Right lobe of liver (tissue), 6 donors: ENCODE data around the gene BCR. TPM values are rescaled to one million over a fixed set of nuclear protein-coding genes. Genes with fewer than 3 reads are reported as not detected.

ENCODE experiments used
- ATAC-seq, 4 donors: fragments of 200-7000 bp; cut with Tn5 transposase; one replicate each; pipeline ENCODE4 v1.9.1; 2020; ENCODE audit warnings: mild to moderate bottlenecking in 4 of 4, moderate library complexity in 4 of 4
- DNase-seq, 3 donors: peaks; one replicate each; pipeline ENCODE4 v3.0.0-alpha.2; 2020
- H3K27ac ChIP-seq, 3 donors: fragments of 200-600 bp; one replicate each; pipeline ENCODE4 v1.8.0; 2022
- H3K27me3 ChIP-seq, 2 donors: fragments of 200-600 bp; one replicate each; pipeline ENCODE4 v1.8.0; 2022
- H3K36me3 ChIP-seq, 4 donors: fragments of 200-600 bp; sonication (generic) in 1 of 4; one replicate each; pipeline versions ENCODE4 v1.5.1 to v1.8.0; 2017 to 2022; ENCODE audit warnings: control low read depth in 1 of 4
- H3K4me1 ChIP-seq, 4 donors: fragments of 200-600 bp; sonication (generic) in 1 of 4; one replicate each; pipeline versions ENCODE4 v1.5.1 to v1.8.0; 2017 to 2022; ENCODE audit warnings: control low read depth in 1 of 4
- H3K4me3 ChIP-seq, 3 donors: fragments of 200-600 bp; one replicate each; pipeline ENCODE4 v1.8.0; 2022
- H3K9me3 ChIP-seq, 4 donors: fragments of 200-600 bp; sonication (generic) in 1 of 4; one replicate each; pipeline versions ENCODE4 v1.5.1 to v1.8.0; 2017 to 2022; ENCODE audit warnings: control low read depth in 1 of 4
- CTCF ChIP-seq, 4 donors: fragments of 200-600 bp in 3 of 4; fragments of 450-650 bp in 1 of 4; IDR thresholded peaks; one replicate each; pipeline versions ENCODE4 v1.5.1 to v1.8.0; 2016 to 2022; ENCODE audit warnings: antibody characterized with exemption in 4 of 4, mild to moderate bottlenecking in 2 of 4
- POLR2A ChIP-seq: fragments of 450-650 bp; IDR thresholded peaks from one replicate; pipeline ENCODE4 v1.6.1; 2017; ENCODE audit warnings: antibody characterized with exemption, mild to moderate bottlenecking
- WGBS: methylation state at CpG from one replicate; pipeline ENCODE4 v1.1.6; 2018; ENCODE audit warnings: low coverage, low lambda C conversion rate; ENCODE audit not compliant: insufficient coverage; ENCODE audit errors: missing lambda C conversion rate; 5-methylcytosine and 5-hydroxymethylcytosine counted together
- intact Hi-C, 2 donors: fragments of 100-400 bp; cut with DNase I; formaldehyde crosslinking; loops; one replicate each; pipeline versions ENCODE4 v1.11.2 to v1.14.1; 2022
- total RNA-seq, 6 experiments: library from RNA; depleted of rRNA in 2 of 6; stranded (reverse); fragments of >200 nt in 2 of 6; fragmentation: NEBNext Ultra II Directional in 3 of 6; extraction: Animal tissue kit (Norgen Biotek cat#: 25700) in 3 of 6; gene quantifications; one replicate each; pipeline versions ENCODE4 v1.1.0 to v1.2.4, GENCODE V29; 2016 to 2023
- donor health status: DM: no; HTN: yes; CAD: no.
- donor health status: DM: no; HTN: no; CAD: no.
- donor health status: DM: no; HTN: no; CAD: no.
- donor health status: DM: no; HTN: yes; CAD: no.
- donor health status: DM: no; HTN: yes; CAD: no.

BCR gene
- total RNA-seq, 6 experiments from 2014 or later, result 22.7 to 28.8 (median 24.3) TPM

GRCh38 chr22:23280356-23281052, 100.2 kb downstream of the BCR start:
- intact Hi-C loops, result loop anchor here in 1 of 2 donors (5.0 kb wide), 1 partner anchor 103 kb away; no protein-coding TSS in a partner anchor
- no peak for DNase-seq
- TF ChIP-seq CTCF (IDR thresholded peaks at IDR 0.05) (no peak), POLR2A (no peak)
- no peak overlapping the region for H3K4me3 ChIP-seq
- no peak overlapping the region for H3K27ac ChIP-seq
- peaks cover 0 to 19% (median 3%) of the 10 kb centered on the region in 4 donors for H3K4me1 ChIP-seq
- H3K9me3 ChIP-seq, result no peaks in the 10 kb centered on the region
- ATAC-seq, result no peak
- 60% methylated on average over 1 of the region's 13 CpGs for WGBS
- H3K27me3 ChIP-seq, result no peaks in the 10 kb centered on the region
- H3K36me3 ChIP-seq, result peaks cover 0 to 8% (median 0%) of the 10 kb centered on the region in 4 donors

GRCh38 chr22:23281053-23281405, 100.7 kb downstream of the BCR start:
- peaks cover 0 to 19% (median 3%) of the 10 kb centered on the region in 4 donors for H3K4me1 ChIP-seq
- DNase-seq, result no peak
- no peaks in the 10 kb centered on the region for H3K9me3 ChIP-seq
- no peak for TF ChIP-seq POLR2A
- no peak for TF ChIP-seq CTCF (IDR thresholded peaks at IDR 0.05)
- WGBS, result no CpG with 5 or more reads among the region's 11 CpGs
- peaks cover 0 to 9% (median 0%) of the 10 kb centered on the region in 4 donors for H3K36me3 ChIP-seq
- no peak for ATAC-seq
- no peak overlapping the region for H3K27ac ChIP-seq
- intact Hi-C loops, result loop anchor here in 1 of 2 donors (5.0 kb wide), 1 partner anchor 104 kb away; no protein-coding TSS in a partner anchor
- H3K27me3 ChIP-seq, result no peaks in the 10 kb centered on the region
- no peak overlapping the region for H3K4me3 ChIP-seq

- Histone ChIP-seq H3K36me3 (peaks cover 0 to 10% (median 0%) of the 10 kb centered on the region in 4 donors), H3K27ac (peak overlapping the region in 1 of 3 donors; percentile 9), H3K4me3 (no peak overlapping the region), H3K9me3 (no peaks in the 10 kb centered on the region), H3K27me3 (no peaks in the 10 kb centered on the region), H3K4me1 (peaks cover 0 to 19% (median 3%) of the 10 kb centered on the region in 4 donors)
- DNase-seq (peak; percentile 76 to 84 (median 84)), ATAC-seq (peak; percentile 81 to 87 (median 84))
- WGBS, result 51% methylated on average over 4 of the region's 21 CpGs
- TF ChIP-seq POLR2A, result no peak
- TF ChIP-seq CTCF (IDR thresholded peaks at IDR 0.05), result peak; percentile 84 to 94 (median 92)
- intact Hi-C loops, result loop anchor here (2.0 to 5.0 kb wide), 2 partner anchors 104 to 105 kb away; no protein-coding TSS in a partner anchor
Observed at GRCh38 chr22:23281406-23282088, 101.2 kb downstream of the BCR start.

GRCh38 chr22:23282089-23282501, 101.8 kb downstream of the BCR start:
- H3K4me1 ChIP-seq, result peaks cover 0 to 19% (median 3%) of the 10 kb centered on the region in 4 donors
- H3K4me3 ChIP-seq, result no peak overlapping the region
- H3K36me3 ChIP-seq, result peaks cover 0 to 13% (median 0%) of the 10 kb centered on the region in 4 donors
- 0% methylated on average over 1 of the region's 16 CpGs for WGBS
- H3K9me3 ChIP-seq, result no peaks in the 10 kb centered on the region
- ATAC-seq, result peak in 2 of 4 donors; percentile 7 to 44
- H3K27me3 ChIP-seq, result no peaks in the 10 kb centered on the region
- peak overlapping the region in 1 of 3 donors; percentile 9 for H3K27ac ChIP-seq
- intact Hi-C loops, result loop anchor here (2.0 to 5.0 kb wide), 2 partner anchors 105 kb away; no protein-coding TSS in a partner anchor
- DNase-seq, result no peak
- TF ChIP-seq CTCF (IDR thresholded peaks at IDR 0.05) (no peak), POLR2A (no peak)
